HG02610 (cell line): ENCODE data around the gene ARNT2.

Source experiments
- ATAC-seq: cut with Tn5 transposase; IDR thresholded peaks from one replicate; pipeline ENCODE4 v1.9.1; 2021; ENCODE audit warnings: mild to moderate bottlenecking, moderate library complexity; ENCODE audit not compliant: unreplicated experiment

Gene ARNT2

GRCh38 chr15:80405970-80406369 is 1.8 kb downstream of the ARNT2 start:
- no peak for ATAC-seq

GRCh38 chr15:80411788-80412288 is 7.7 kb downstream of the ARNT2 start:
- ATAC-seq = no peak

GRCh38 chr15:80414546-80415357 is 10.6 kb downstream of the ARNT2 start:
- ATAC-seq = no peak

GRCh38 chr15:80415358-80415670 is 11.1 kb downstream of the ARNT2 start:
- ATAC-seq = no peak

GRCh38 chr15:80416702-80417101 is 12.5 kb downstream of the ARNT2 start:
- no peak for ATAC-seq

- no peak for ATAC-seq
These were observed 14.8 kb downstream of the ARNT2 start for GRCh38 chr15:80418892-80419537.

GRCh38 chr15:80419546-80419945 is 15.4 kb downstream of the ARNT2 start:
- no peak for ATAC-seq

- no peak for ATAC-seq
These were observed 16.5 kb downstream of the ARNT2 start for GRCh38 chr15:80420658-80421057.

- no peak for ATAC-seq
These were observed 19.0 kb downstream of the ARNT2 start for GRCh38 chr15:80423215-80423614.

- no peak for ATAC-seq
These were observed 20.2 kb downstream of the ARNT2 start for GRCh38 chr15:80424381-80424780.

GRCh38 chr15:80426316-80426715 is 22.1 kb downstream of the ARNT2 start:
- no peak for ATAC-seq

- no peak for ATAC-seq
These were observed 25.8 kb downstream of the ARNT2 start for GRCh38 chr15:80429964-80430363.

GRCh38 chr15:80431635-80432344 is 27.6 kb downstream of the ARNT2 start:
- no peak for ATAC-seq

- ATAC-seq = no peak
These were observed 28.1 kb downstream of the ARNT2 start for GRCh38 chr15:80432345-80432702.

- no peak for ATAC-seq
These were observed 29.7 kb downstream of the ARNT2 start for GRCh38 chr15:80433836-80434235.

- ATAC-seq = no peak
These were observed 30.9 kb downstream of the ARNT2 start for GRCh38 chr15:80434926-80435720.

GRCh38 chr15:80436511-80437307 is 32.5 kb downstream of the ARNT2 start:
- no peak for ATAC-seq

GRCh38 chr15:80437334-80437891 is 33.2 kb downstream of the ARNT2 start:
- no peak for ATAC-seq

- ATAC-seq = no peak
These were observed 35.0 kb downstream of the ARNT2 start for GRCh38 chr15:80439140-80439539.

- ATAC-seq = no peak
These were observed 35.8 kb downstream of the ARNT2 start for GRCh38 chr15:80440024-80440423.
